Mucosa of rectum (tissue), 2 donors: Measurements from ENCODE around the gene S1PR3.

Source experiments
- H3K27ac ChIP-seq, 2 donors: one replicate each; pipeline ENCODE4 v1.7.0; 2013; ENCODE audit warnings: inconsistent platforms in 2 of 2, low read depth in 2 of 2, low read length in 2 of 2
- H3K27me3 ChIP-seq, 2 donors: one replicate each; pipeline ENCODE4 v1.7.0; 2013; ENCODE audit warnings: low read length in 2 of 2; ENCODE audit not compliant: control insufficient read depth in 2 of 2, insufficient read depth in 2 of 2
- H3K36me3 ChIP-seq, 2 donors: one replicate each; pipeline ENCODE4 v1.7.0; 2013; ENCODE audit warnings: low read length in 2 of 2; ENCODE audit not compliant: control insufficient read depth in 2 of 2, insufficient read depth in 2 of 2
- H3K4me1 ChIP-seq, 2 donors: one replicate each; pipeline ENCODE4 v1.7.0; 2013; ENCODE audit warnings: low read length in 2 of 2, mild to moderate bottlenecking in 1 of 2; ENCODE audit not compliant: control insufficient read depth in 2 of 2, insufficient read depth in 2 of 2
- H3K4me3 ChIP-seq, 2 donors: one replicate each; pipeline ENCODE4 v1.7.0; 2013; ENCODE audit warnings: low read length in 2 of 2
- H3K9ac ChIP-seq, 2 donors: one replicate each; pipeline ENCODE4 v1.7.0; 2013; ENCODE audit warnings: low read length in 2 of 2, low read depth in 1 of 2, mild to moderate bottlenecking in 1 of 2
- H3K9me3 ChIP-seq, 2 donors: one replicate each; pipeline ENCODE4 v1.7.0; 2013; ENCODE audit warnings: low read length in 2 of 2; ENCODE audit not compliant: control insufficient read depth in 2 of 2
- donor health status: healthy.
- donor health status: Normal muscosa, but diverticular disease.

The S1PR3 gene

GRCh38 chr9:89008744-89009545 is 17.7 kb downstream of the S1PR3 start:
- H3K27ac ChIP-seq, result no peak overlapping the region
- no peak overlapping the region for H3K4me3 ChIP-seq
- no peaks in the 10 kb centered on the region for H3K27me3 ChIP-seq
- H3K9me3 ChIP-seq, result no peaks in the 10 kb centered on the region
- H3K9ac ChIP-seq, result no peak overlapping the region
- H3K4me1 ChIP-seq, result no peaks in the 10 kb centered on the region
- H3K36me3 ChIP-seq, result no peaks in the 10 kb centered on the region

DNA sequence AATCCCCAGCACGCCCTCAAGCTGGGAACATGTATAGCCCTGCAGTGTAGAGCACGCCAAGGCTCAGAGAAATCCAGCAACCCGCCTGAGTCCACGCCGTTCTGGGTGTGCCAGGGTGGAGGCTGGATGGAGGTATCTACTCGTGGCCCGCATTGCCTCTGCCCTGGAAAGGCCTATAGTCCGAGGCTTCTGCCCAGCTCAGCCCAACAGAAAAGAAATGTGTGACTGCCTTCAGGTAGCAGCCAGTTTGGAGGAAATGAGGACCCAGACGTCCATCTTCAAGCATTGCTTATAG is 18.2 kb downstream of the S1PR3 start:
- Histone ChIP-seq H3K36me3 (no peaks in the 10 kb centered on the region), H3K9me3 (no peaks in the 10 kb centered on the region), H3K4me3 (no peak overlapping the region), H3K27me3 (no peaks in the 10 kb centered on the region), H3K4me1 (no peaks in the 10 kb centered on the region), H3K9ac (no peak overlapping the region), H3K27ac (no peak overlapping the region)

DNA sequence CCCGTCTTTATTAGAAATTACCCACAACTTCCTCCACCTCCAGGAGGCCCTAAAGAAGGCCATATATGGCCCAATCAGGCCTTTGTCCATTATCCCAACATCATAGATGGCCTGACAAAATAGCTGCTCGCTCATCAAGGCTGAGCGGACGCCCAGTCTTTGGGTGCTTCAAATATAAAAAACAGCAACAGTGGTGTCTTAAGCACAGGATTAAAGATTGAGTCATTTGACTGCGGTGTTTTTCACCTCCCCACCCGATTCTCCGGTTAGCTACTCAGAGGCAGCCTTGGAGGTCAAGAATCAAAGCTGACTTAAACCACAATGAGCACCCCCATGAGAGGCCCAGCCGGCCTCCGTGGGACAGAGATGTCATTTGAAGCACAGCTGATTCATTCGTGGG is 18.8 kb downstream of the S1PR3 start:
- Histone ChIP-seq H3K4me3 (no peak overlapping the region), H3K36me3 (no peaks in the 10 kb centered on the region), H3K27me3 (no peaks in the 10 kb centered on the region), H3K27ac (no peak overlapping the region), H3K9me3 (no peaks in the 10 kb centered on the region), H3K9ac (no peak overlapping the region), H3K4me1 (no peaks in the 10 kb centered on the region)

GRCh38 chr9:89010526-89011111 is 19.4 kb downstream of the S1PR3 start:
- H3K36me3 ChIP-seq, result no peaks in the 10 kb centered on the region
- H3K9me3 ChIP-seq, result no peaks in the 10 kb centered on the region

DNA sequence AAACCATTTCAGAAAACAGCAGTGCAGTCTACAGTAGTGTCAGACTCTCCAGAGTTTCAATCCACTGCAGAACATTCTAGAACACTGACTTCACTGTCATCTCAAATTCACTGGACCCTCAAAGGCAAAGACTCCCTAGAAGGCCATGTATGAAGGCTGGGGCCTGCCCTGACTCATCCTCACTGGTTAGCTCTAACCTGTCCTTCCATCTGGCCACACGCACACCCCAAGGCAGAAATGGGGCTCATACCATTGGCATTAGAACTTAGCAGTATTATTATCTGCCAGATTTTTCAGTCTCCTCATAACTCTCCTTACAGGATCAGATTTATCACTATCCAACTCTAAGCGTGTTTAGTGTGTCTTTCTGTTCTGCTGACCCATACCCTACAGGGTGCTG is 20.4 kb downstream of the S1PR3 start:
- H3K4me3 ChIP-seq, result no peak overlapping the region
- no peaks in the 10 kb centered on the region for H3K36me3 ChIP-seq
- no peaks in the 10 kb centered on the region for H3K27me3 ChIP-seq
- no peak overlapping the region for H3K27ac ChIP-seq
- H3K4me1 ChIP-seq, result no peaks in the 10 kb centered on the region
- no peak overlapping the region for H3K9ac ChIP-seq
- H3K9me3 ChIP-seq, result no peaks in the 10 kb centered on the region

More at GRCh38 chr9:89010526-89011111, 19.4 kb downstream of the S1PR3 start:
- Histone ChIP-seq H3K27me3 (no peaks in the 10 kb centered on the region), H3K4me1 (no peaks in the 10 kb centered on the region), H3K27ac (no peak overlapping the region), H3K4me3 (no peak overlapping the region), H3K9ac (no peak overlapping the region)

DNA sequence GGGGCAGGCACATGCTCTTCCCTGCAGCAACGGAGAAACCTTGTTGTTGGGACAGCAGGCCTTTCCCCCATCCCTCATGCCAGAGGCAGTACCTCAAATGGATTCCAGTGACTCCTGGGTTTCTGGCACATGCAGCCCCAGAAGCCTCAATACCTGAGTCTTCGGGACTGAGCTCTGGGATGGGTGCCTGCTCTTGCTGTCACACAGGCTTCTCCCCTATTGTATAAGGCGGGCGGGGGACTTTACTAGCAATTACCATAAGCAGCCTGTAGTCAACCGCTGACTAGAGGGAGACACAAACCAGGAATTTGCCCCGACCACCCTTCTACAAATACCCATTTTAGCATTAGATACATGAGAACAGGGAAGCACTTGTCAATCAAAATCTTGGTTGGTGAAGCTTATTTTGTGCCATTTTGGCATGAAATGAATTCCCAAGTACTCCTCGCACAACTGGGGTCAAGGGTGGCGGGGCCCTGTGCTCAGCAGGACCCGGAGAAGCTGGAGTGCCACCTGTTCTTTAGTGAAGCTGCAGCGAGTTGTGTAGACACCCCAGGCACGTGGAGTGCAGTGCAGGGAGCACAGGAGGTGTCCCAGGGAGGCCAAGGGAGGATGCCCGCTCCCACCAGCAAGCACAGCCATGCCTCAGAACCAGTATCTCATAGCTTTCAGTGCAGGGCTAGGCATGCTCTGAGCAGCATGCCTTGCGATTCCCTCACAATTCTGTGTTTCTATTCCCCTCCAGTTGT is 21.2 kb downstream of the S1PR3 start:
- no peak overlapping the region for H3K4me3 ChIP-seq

DNA sequence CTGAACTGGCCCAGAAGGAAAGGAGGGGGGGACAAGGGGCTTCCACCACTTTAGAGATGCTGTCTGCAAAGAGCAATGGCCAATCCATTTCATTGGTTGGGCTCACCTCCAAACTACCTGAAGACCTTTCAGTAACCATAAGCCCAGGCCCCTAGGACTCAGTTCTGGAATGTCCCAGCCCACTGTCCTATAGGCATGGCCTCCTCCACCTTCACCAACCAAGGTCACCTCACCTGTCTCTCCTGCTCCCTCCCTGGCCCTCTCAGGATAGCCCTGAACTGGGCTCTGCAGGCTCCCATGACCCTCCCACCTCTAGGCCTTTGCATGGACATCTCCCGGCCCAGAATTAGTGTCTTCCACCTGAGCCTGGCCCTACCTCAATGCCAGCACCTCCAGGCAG is 22.4 kb downstream of the S1PR3 start:
- Histone ChIP-seq H3K9me3 (no peaks in the 10 kb centered on the region), H3K9ac (no peak overlapping the region), H3K36me3 (no peaks in the 10 kb centered on the region), H3K4me3 (no peak overlapping the region), H3K27ac (no peak overlapping the region), H3K27me3 (no peaks in the 10 kb centered on the region), H3K4me1 (no peaks in the 10 kb centered on the region)

More for the DNA sequence above, 21.2 kb downstream of the S1PR3 start:
- H3K9ac ChIP-seq, result no peak overlapping the region
- H3K9me3 ChIP-seq, result no peaks in the 10 kb centered on the region
- no peak overlapping the region for H3K27ac ChIP-seq
- H3K27me3 ChIP-seq, result no peaks in the 10 kb centered on the region
- H3K4me1 ChIP-seq, result no peaks in the 10 kb centered on the region
- no peaks in the 10 kb centered on the region for H3K36me3 ChIP-seq

DNA sequence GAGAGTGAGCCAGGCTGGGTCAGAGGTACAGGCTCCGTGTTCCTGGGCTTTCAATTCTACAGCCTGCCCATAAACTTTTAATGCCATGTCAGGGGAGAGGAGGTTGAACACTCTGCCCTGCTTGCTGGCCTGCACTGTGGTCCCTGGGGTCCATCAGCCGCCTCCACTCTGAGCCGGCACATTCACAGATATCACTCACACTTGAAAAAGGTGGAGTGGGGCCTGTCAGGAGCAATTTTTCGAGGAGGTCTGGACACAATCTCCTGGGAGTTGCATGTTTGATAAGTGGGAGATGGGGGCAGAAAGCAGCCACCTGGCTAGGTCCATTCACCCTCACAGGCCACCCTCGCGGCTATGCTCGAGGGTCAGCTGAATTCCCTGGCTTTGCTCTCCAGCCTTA is 22.9 kb downstream of the S1PR3 start:
- Histone ChIP-seq H3K9ac (no peak overlapping the region), H3K4me1 (no peaks in the 10 kb centered on the region), H3K27me3 (no peaks in the 10 kb centered on the region), H3K9me3 (no peaks in the 10 kb centered on the region), H3K27ac (no peak overlapping the region), H3K4me3 (no peak overlapping the region), H3K36me3 (no peaks in the 10 kb centered on the region)

DNA sequence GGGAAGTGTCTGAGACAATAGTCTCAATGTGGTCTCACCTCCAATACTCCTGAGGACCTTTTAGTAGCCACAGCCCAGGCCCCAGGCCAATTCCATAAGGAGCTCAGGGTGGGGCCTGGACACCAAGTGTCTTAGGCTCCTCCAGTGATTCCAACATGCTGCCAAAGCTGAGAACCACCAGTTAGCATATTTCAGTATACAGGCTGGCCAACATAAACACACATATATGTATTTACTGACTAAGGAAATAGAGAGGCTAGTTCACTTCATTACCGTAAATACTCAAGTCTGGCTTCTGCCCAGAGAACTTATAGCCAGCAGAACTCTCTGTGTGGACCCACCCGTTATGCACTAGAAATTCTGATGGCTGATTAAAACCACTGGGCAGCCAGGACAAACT is 24.1 kb downstream of the S1PR3 start:
- no peaks in the 10 kb centered on the region for H3K36me3 ChIP-seq
- no peak overlapping the region for H3K27ac ChIP-seq
- H3K4me1 ChIP-seq, result no peaks in the 10 kb centered on the region
- no peaks in the 10 kb centered on the region for H3K9me3 ChIP-seq
- H3K4me3 ChIP-seq, result no peak overlapping the region
- H3K9ac ChIP-seq, result no peak overlapping the region
- no peaks in the 10 kb centered on the region for H3K27me3 ChIP-seq

- H3K9ac ChIP-seq, result no peak overlapping the region
- H3K27ac ChIP-seq, result no peak overlapping the region
- no peaks in the 10 kb centered on the region for H3K36me3 ChIP-seq
- H3K9me3 ChIP-seq, result no peaks in the 10 kb centered on the region
- H3K4me3 ChIP-seq, result no peak overlapping the region
- H3K4me1 ChIP-seq, result peaks cover 3 to 9% of the 10 kb centered on the region in 2 donors
- H3K27me3 ChIP-seq, result no peaks in the 10 kb centered on the region
These were observed 29.5 kb downstream of the S1PR3 start for GRCh38 chr9:89020754-89021153.
